GM12878 (cell line): ENCODE results near the gene PTGIS. TPM values are rescaled to one million over a fixed set of nuclear protein-coding genes. Genes with fewer than 3 reads are reported as not detected.

Source experiments
- ATAC-seq: fragments of 200-7000 bp; cut with Tn5 transposase; 3 replicates; pipeline ENCODE4 v1.9.1; 2020; ENCODE audit warnings: mild to moderate bottlenecking, moderate library complexity
- BruUV-seq: library from RNA; stranded (reverse); fragments of 400-500 nt; replicated peaks from 2 replicates; lab custom pipeline; 2021; lab: Mats Ljungman, UMichigan
- CTCF ChIA-PET: fragments of 300-600 bp; sonication (Branson Sonifier 250); formaldehyde crosslinking; extraction: SDS; loops from one replicate; lab custom pipeline; 2021; ENCODE audit warnings: inconsistent platforms; lab: Yijun Ruan, JAX
- POLR2A ChIA-PET: fragments of 350-600 bp; formaldehyde crosslinking; extraction: SDS; loops from one replicate; lab custom pipeline; 2021; ENCODE audit warnings: inconsistent platforms; lab: Charles Lee
- RAD21 ChIA-PET: fragments of 300-600 bp; sonication (Branson Sonifier 250); formaldehyde crosslinking; loops from one replicate; lab custom pipeline; 2023; ENCODE audit warnings: antibody characterized with exemption; ENCODE audit not compliant: unreplicated experiment; lab: Charles Lee
- SMC1A ChIA-PET: fragments of 300-600 bp; sonication (Branson Sonifier 250); formaldehyde crosslinking; loops from one replicate; lab custom pipeline; 2023; ENCODE audit not compliant: unreplicated experiment, uncharacterized antibody; lab: Charles Lee
- DNase-seq: peaks from one replicate; pipeline ENCODE4 v3.0.0-alpha.2; 2011; ENCODE audit warnings: low read depth, low spot score
- FAIRE-seq: peaks from 3 replicates; lab custom pipeline; 2011; peaks lifted over from hg19 to GRCh38; lab: Jason Lieb, UNC
- H2AFZ ChIP-seq: 2 replicates; pipeline ENCODE4 v1.6.0; 2011; ENCODE audit warnings: low read depth, low read length, control low read depth; ENCODE audit not compliant: control insufficient read depth
- H3K27ac ChIP-seq: 2 replicates; pipeline ENCODE4 v1.5.1; 2011; ENCODE audit warnings: control low read depth; ENCODE audit not compliant: control insufficient read depth, insufficient read depth
- H3K27me3 ChIP-seq, 2 experiments: replicated peaks in 1 of 2; 2 replicates each; pipeline versions ENCODE4 v1.6.0 to v1.6.1; 2011; ENCODE audit warnings: low read length in 1 of 2; ENCODE audit not compliant: control insufficient read depth in 2 of 2, insufficient read depth in 2 of 2
- H3K36me3 ChIP-seq, 2 experiments: 2 replicates each; pipeline ENCODE4 v1.5.1; 2011; ENCODE audit warnings: low read length in 1 of 2; ENCODE audit not compliant: control insufficient read depth in 2 of 2, insufficient read depth in 2 of 2
- H3K4me1 ChIP-seq: 2 replicates; pipeline ENCODE4 v1.6.1; 2011; ENCODE audit warnings: mild to moderate bottlenecking, low read length, moderate library complexity, mixed read lengths; ENCODE audit not compliant: control insufficient read depth, insufficient read depth
- H3K4me2 ChIP-seq: 2 replicates; pipeline ENCODE4 v1.6.0; 2011; ENCODE audit warnings: control low read depth; ENCODE audit not compliant: control insufficient read depth, insufficient read depth
- H3K4me3 ChIP-seq: fragments of 200-600 bp; sonication (generic); 2 replicates; pipeline ENCODE4 v1.5.1; 2016
- H3K79me2 ChIP-seq: 2 replicates; pipeline ENCODE4 v1.6.0; 2011; ENCODE audit warnings: low read length; ENCODE audit not compliant: control insufficient read depth, insufficient read depth
- H3K9ac ChIP-seq: 2 replicates; pipeline ENCODE4 v1.8.0; 2011; ENCODE audit warnings: low read length, control low read depth, mixed read lengths; ENCODE audit not compliant: control insufficient read depth, insufficient read depth
- H3K9me3 ChIP-seq: replicated peaks from 3 replicates; pipeline ENCODE4 v1.5.1; 2011; ENCODE audit warnings: mild to moderate bottlenecking, low read length; ENCODE audit not compliant: control insufficient read depth, insufficient read depth
- H4K20me1 ChIP-seq: 2 replicates; pipeline ENCODE4 v1.6.0; 2011; ENCODE audit not compliant: control insufficient read depth, insufficient read depth
- BCLAF1 ChIP-seq: fragments of 450-650 bp; IDR thresholded peaks from 2 replicates; pipeline ENCODE4 v1.6.1; 2017; ENCODE audit warnings: antibody characterized with exemption, mild to moderate bottlenecking, moderate library complexity
- CBFB ChIP-seq: IDR thresholded peaks from 2 replicates; pipeline ENCODE4 v1.6.1; 2016; ENCODE audit warnings: antibody characterized with exemption, low read depth
- CBX3 ChIP-seq: fragments of 200-600 bp; sonication (generic); IDR thresholded peaks from 2 replicates; pipeline ENCODE4 v1.6.1; 2016; ENCODE audit warnings: low read depth, borderline replicate concordance
- EGR1 ChIP-seq, 2 experiments: IDR thresholded peaks; 1 replicate in 1 of 2; 2 replicates in 1 of 2; pipeline ENCODE4 v1.6.1; 2011 to 2012; ENCODE audit warnings: low read depth in 2 of 2, low read length in 2 of 2, borderline replicate concordance in 1 of 2, mild to moderate bottlenecking in 1 of 2, moderate library complexity in 1 of 2
- EZH2 ChIP-seq: IDR thresholded peaks from 2 replicates; pipeline ENCODE4 v1.6.1; 2012; ENCODE audit warnings: low read depth, mild to moderate bottlenecking, control low read depth, inconsistent platforms, low read length, borderline replicate concordance; ENCODE audit not compliant: control insufficient read depth
- HSF1 ChIP-seq: fragments of 150-350 bp; IDR thresholded peaks from 2 replicates; pipeline ENCODE4 v1.6.1; 2014; ENCODE audit warnings: mild to moderate bottlenecking, low read depth, low read length
- IRF4 ChIP-seq: IDR thresholded peaks from 2 replicates; pipeline ENCODE4 v1.6.1; 2011; ENCODE audit warnings: low read depth, low read length
- KAT2A ChIP-seq: conservative IDR thresholded peaks from 2 replicates; pipeline ENCODE4 v1.6.1; 2011; ENCODE audit warnings: low read depth, low read length; ENCODE audit not compliant: control insufficient read depth
- MAX ChIP-seq: IDR thresholded peaks from 2 replicates; pipeline ENCODE4 v1.6.1; 2012; ENCODE audit warnings: low read depth, low read length, improper control_type of control experiment
- MEF2A ChIP-seq: IDR thresholded peaks from 2 replicates; pipeline ENCODE4 v1.6.1; 2011; ENCODE audit warnings: low read depth, mild to moderate bottlenecking, low read length, moderate library complexity; ENCODE audit not compliant: insufficient read depth
- RAD51 ChIP-seq: fragments of 450-650 bp; IDR thresholded peaks from 2 replicates; pipeline ENCODE4 v1.6.1; 2016; ENCODE audit warnings: moderate library complexity, mild to moderate bottlenecking, inconsistent platforms
- RELB ChIP-seq: fragments of 450-650 bp; IDR thresholded peaks from 2 replicates; pipeline ENCODE4 v1.6.1; 2017; ENCODE audit warnings: low read depth, mild to moderate bottlenecking, moderate library complexity
- SRF ChIP-seq, 2 experiments: IDR thresholded peaks; 2 replicates each; pipeline ENCODE4 v1.6.1; 2011; ENCODE audit warnings: low read depth in 2 of 2, low read length in 2 of 2, mild to moderate bottlenecking in 1 of 2, moderate library complexity in 1 of 2
- STAT3 ChIP-seq: IDR thresholded peaks from 2 replicates; pipeline ENCODE4 v1.6.1; 2011; ENCODE audit warnings: low read depth, low read length, improper control_type of control experiment
- ZNF274 ChIP-seq: IDR thresholded peaks from one replicate; pipeline ENCODE4 v1.8.0; 2011; ENCODE audit not compliant: insufficient read length, insufficient read depth
- WGBS: methylation state at CpG from one replicate; pipeline ENCODE4 v1.1.6; 2016; ENCODE audit warnings: low lambda C conversion rate; ENCODE audit not compliant: insufficient replicate concordance, insufficient coverage; ENCODE audit errors: missing lambda C conversion rate; 5-methylcytosine and 5-hydroxymethylcytosine counted together
- in situ Hi-C: fragments of 300-500 bp; cut with MboI; formaldehyde crosslinking; loops from 9 replicates; pipeline ENCODE4 v1.14.3; 2018; ENCODE audit warnings: mixed read lengths
- intact Hi-C: fragments of 100-400 bp; cut with micrococcal nuclease; formaldehyde crosslinking; loops from one replicate; pipeline ENCODE4 v1.14.2; 2022; ENCODE audit not compliant: unreplicated experiment
- polyA plus RNA-seq, 11 experiments: library from polyadenylated mRNA; depleted of rRNA in 4 of 11; unstranded in 6 of 11; stranded (reverse) in 5 of 11; fragments of >200 nt; fragmentation: Nextera tagmentation in 4 of 11; fragmentation: Illumina TruSeq in 1 of 11; extraction: Ambion mirVana in 4 of 11; extraction: Trizol in 1 of 11; gene quantifications; 1 replicate in 1 of 11; 2 replicates in 10 of 11; pipeline versions ENCODE4 v1.2.1 to v1.2.3, GENCODE V29; 2011 to 2016; ENCODE audit warnings: inconsistent platforms in 2 of 11, missing spikeins in 2 of 11, low read depth in 1 of 11
- total RNA-seq, 4 experiments: library from RNA; depleted of rRNA in 3 of 4; stranded (reverse); fragments of >200 nt in 3 of 4; fragmentation: Illumina TruSeq in 1 of 4; extraction: Trizol in 1 of 4; gene quantifications; 2 replicates each; pipeline versions ENCODE4 v1.2.1 to v1.2.3, GENCODE V29; 2013 to 2021

PTGIS gene
- total and polyA plus RNA-seq, 10 of the 15 experiments (the other 5 are each of a cell fraction or from before 2014, with no cell fraction given), result 0.10 TPM; not detected in 9

- TF ChIP-seq KAT2A (no peak), EGR1 (IDR thresholded peaks at IDR 0.05; ENCODE audit: borderline replicate concordance in 1 of 2, low read depth in 2 of 2, low read length in 2 of 2) (no peak), STAT3 (no peak), IRF4 (no peak), MEF2A (no peak), EZH2 (no peak), CBFB (no peak)
Measured at GRCh38 chr20:49484180-49485140, 83.5 kb downstream of the PTGIS start (continued).

- Histone ChIP-seq H2AFZ (no peak overlapping the region), H3K9me3 (no peaks in the 10 kb centered on the region), H3K4me1 (no peaks in the 10 kb centered on the region), H3K36me3 (no peaks in the 10 kb centered on the region), H4K20me1 (no peaks in the 10 kb centered on the region), H3K79me2 (no peaks in the 10 kb centered on the region), H3K9ac (no peak overlapping the region), H3K4me2 (no peak overlapping the region), H3K27me3 (peaks cover 7 to 8% of the 10 kb centered on the region in 2 experiments; a peak in 3 of 4 replicates), H3K27ac (no peak overlapping the region), H3K4me3 (no peak overlapping the region)
- CTCF ChIA-PET, result interaction anchor here (2.1 to 2.8 kb wide), 2 partner anchors 99 to 149 kb away, joined by 11 to 13 read pairs; no protein-coding TSS in a partner anchor
- POLR2A ChIA-PET, result no interaction called here
- ATAC-seq (no peak), FAIRE-seq (no peak), DNase-seq (no peak)
- in situ Hi-C loops (no loop called here), intact Hi-C loops (loop anchor here (1.0 kb wide), 1 partner anchor 149 kb away; no protein-coding TSS in a partner anchor)
- WGBS, result 13% methylated on average over 31 of the region's 44 CpGs
- RAD21 ChIA-PET, result interaction anchor here (1.3 kb wide), 1 partner anchor 99 kb away, joined by 3 read pairs; no protein-coding TSS in a partner anchor
- BruUV-seq, result no TSS peak
- SMC1A ChIA-PET, result no interaction called here
- TF ChIP-seq RAD51, result no peak
- TF ChIP-seq ZNF274, result no peak
- TF ChIP-seq BCLAF1, result no peak
- TF ChIP-seq MAX, result no peak
- no peak for TF ChIP-seq HSF1
- TF ChIP-seq RELB, result no peak
- TF ChIP-seq SRF (IDR thresholded peaks at IDR 0.05; ENCODE audit: low read depth in 2 of 2, low read length in 2 of 2), result no peak
- TF ChIP-seq CBX3, result no peak
Measured at GRCh38 chr20:49483696-49484123, 84.2 kb downstream of the PTGIS start.
